Body of pancreas (tissue), 4 donors: ENCODE measurements around the gene SNX18.

Experiments used
- CTCF ChIP-seq, 7 experiments: fragments of 450-650 bp in 4 of 7; fragments of 200-600 bp in 3 of 7; sonication (generic) in 3 of 7; IDR thresholded peaks; one replicate each; pipeline ENCODE4 v1.5.1; 2016 to 2019; ENCODE audit warnings: antibody characterized with exemption in 7 of 7
- POLR2A ChIP-seq, 3 donors: fragments of 450-650 bp; IDR thresholded peaks; one replicate each; pipeline ENCODE4 v1.6.1; 2016; ENCODE audit warnings: antibody characterized with exemption in 3 of 3, mild to moderate bottlenecking in 2 of 3

GRCh38 chr5:54552446-54552845 lies 34.9 kb downstream of the SNX18 start:
- TF ChIP-seq POLR2A (IDR thresholded peaks at IDR 0.05), result no peak
- TF ChIP-seq CTCF (IDR thresholded peaks at IDR 0.05), result no peak
